Right forelimb (tissue), 1 donor: ENCODE measurements around the gene POLR1H.
A peak's percentile ranks its signal among the peaks of the same experiment; 100 is the strongest.

Experiments
- DNase-seq: peaks from one replicate; pipeline ENCODE4 v3.0.0-alpha.2; 2018

The POLR1H gene

GRCh38 chr6:30062471-30063178 lies 1.6 kb downstream of the POLR1H start:
- DNase-seq = no peak

- DNase-seq = no peak
These were observed 2.2 kb downstream of the POLR1H start for GRCh38 chr6:30063315-30063714.

DNA sequence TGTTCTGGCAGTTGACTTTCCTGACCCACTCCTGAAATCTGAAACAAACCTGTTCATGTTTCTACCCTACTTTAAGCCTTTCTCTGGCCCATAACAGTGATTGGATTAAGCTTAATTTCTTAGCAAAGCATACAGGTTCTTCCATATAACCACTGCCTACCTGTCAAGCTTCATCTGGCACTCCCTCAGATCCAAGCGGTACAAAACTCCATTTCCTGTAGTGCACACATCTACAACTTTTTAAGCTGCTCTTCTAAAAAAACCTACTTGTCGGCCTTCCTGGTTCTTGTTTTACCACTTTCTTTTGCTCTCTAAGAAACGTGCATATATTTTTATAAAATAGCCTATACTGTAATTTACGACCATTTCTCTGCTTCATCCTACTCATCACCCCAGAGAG lies 5.0 kb downstream of the POLR1H start:
- DNase-seq = no peak

GRCh38 chr6:30066577-30067459 lies 5.8 kb downstream of the POLR1H start, which contains the start of gene PPP1R11:
PPP1R11 (plus strand) TSS chr6:30067198; CDS start chr6:30067411, 213 bp downstream.
- DNase-seq = peak; percentile 98

- no peak for DNase-seq
These were observed 6.5 kb downstream of the POLR1H start for GRCh38 chr6:30067460-30068139.

- DNase-seq = no peak
These were observed 10.2 kb downstream of the POLR1H start for GRCh38 chr6:30071081-30071818.

DNA sequence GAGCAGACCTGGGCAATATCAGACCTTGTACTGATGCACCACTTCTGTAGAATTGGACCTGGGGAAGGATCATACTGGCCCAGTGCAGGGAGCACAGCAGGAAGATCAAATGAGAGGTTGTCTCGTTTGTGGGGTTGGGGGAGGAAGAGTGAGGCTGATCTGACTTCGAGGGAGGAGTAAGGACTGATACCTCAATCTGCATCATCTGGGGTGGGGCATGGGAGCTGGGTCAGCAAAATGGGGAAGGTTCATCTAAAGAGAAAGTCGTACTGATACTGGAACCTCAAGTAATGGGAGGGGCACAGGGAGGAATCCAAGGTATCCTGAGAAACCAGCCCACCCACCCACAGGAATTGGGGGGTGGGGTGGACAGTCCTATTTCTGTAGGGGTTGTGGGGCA lies 10.8 kb downstream of the POLR1H start:
- DNase-seq = no peak

DNA sequence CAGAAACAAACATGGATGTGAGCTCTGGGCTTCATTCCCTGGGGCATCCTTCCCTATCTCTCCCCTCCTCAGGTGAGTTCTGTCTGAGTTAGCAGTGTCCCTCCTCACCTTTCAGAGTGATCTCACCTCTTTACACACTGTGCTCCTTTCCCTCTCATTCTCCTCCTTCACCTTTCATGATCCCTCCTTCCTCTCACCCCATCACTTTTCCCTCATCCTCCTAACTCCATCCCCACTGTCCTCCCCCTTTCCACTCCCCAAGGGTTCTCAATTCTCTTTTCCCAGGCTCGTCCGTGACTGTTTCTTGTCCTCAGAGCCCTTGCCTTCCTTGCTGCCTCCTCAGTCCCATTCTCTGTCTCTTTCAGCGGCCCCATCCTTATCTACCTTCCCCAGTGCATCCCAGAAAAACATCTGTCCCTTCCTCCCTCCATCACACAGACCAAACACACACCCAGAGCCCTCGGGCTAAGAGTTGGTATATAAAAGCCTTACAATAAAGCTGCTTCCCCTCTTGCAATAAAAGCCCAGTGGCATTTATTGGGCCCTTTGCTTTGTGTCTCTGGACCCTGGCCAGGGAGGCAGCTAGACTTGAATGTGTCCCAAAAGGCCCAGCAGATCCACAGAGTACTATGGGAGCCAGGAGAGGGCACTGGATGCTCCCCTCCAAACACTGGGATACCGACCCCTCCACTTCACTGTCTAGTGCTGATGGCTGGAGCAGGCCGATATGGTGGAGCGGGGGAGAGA lies 12.6 kb downstream of the POLR1H start:
- no peak for DNase-seq

- no peak for DNase-seq
These were observed 13.4 kb downstream of the POLR1H start for GRCh38 chr6:30074331-30075093.

DNA sequence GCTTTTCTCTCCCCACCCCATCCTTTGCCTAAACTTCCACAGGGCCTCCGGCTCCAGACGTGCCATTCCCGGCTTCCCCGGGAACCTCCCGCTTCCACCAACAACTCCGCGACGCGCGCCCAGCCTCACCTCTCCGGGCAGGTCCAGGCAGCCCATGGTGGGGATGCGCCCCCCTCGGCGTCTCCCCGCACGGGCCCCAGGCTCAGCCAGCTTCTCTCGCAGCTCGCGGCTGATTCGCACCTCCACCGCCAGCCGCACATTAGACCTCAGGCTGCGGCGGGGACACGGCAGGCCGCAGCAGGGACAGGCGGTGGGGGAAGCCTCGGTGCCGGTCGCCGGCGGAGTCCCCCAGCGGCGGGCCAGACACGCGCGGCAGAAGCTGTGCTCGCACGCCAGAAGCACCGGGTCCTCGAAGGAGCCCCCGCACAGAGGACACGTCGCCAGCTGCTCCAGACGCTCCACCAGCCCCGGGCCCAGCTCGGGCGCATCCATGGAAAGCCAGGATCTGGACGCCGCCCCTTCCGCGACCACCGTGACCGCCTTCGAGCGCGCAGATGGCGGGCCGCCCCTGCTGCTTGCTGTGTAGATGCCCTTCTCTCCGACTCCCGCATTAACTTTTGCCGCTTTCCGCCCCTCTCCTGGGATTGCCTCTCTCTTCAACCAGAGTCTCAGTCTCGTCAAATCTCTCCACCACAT lies 14.2 kb downstream of the POLR1H start, which contains the start of gene RNF39:
Gene RNF39 (minus strand): TSS at position 676 of the 696 bp plus-strand sequence. CDS start 184 bp downstream, at position 492.
- no peak for DNase-seq

DNA sequence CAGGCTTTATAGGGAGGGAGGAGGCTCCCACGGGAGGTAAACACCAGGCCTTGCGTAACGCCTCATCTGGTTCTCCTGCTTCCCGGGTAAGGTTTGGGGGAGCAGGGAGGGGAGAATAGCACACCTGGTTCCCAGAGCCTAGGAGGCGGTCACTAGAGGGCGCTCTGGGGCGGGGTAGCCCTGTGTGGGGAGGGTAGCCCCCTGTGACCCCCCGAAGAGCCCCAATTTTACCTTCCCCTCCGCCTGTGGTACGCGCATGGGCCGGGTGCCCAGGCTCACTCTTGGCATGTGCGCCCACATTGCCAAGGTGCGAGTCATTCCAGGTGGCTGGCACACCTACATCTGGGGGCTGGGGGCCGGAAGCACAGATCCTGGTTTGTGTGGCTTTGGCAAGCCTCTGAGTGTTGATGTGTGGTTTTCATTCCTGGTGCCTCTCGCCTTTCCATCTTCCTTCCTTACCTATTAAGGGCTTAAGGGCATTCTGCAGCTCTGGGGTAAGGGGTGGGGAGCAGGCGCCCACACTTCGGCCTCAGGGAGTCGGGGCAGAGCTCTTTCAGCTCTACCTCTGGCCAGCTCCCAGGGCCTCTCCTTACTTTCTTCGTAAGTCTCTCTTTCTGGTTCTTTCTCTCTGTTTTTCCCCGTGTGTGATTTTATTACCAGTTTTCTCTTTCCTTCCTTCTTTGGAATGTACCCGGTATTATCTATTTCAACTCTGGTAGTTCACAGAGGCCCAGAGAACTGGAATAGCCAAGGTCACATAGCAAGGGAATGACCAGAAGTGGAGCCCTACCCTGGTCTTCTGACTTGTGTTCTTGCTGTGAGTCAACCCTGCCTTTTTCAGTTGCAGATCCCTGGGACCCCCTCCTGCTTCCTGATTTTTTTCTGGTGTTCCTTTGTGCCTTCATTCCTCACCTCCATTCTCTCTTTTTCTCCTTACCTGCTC lies 15.0 kb downstream of the POLR1H start:
- DNase-seq = no peak

GRCh38 chr6:30077218-30077617 lies 16.2 kb downstream of the POLR1H start:
- DNase-seq = no peak

DNA sequence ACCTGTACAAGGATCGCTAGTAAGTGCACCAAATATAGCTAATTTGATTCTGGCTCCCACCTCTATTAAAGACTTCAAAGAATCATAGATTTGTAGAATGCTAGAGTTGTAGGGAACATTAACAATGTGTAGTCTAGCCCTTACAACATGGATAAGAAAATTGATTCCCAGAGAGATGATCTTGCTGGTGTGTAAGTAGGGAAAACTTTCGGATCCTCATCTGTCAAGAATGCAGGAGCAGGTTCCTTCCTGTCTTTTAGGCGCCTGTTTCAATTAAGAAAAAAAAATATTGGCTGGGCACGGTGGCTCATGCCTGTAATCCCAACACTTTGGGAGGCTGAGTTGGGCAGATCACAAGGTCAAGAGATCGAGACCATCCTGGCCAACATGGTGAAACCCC lies 26.8 kb downstream of the POLR1H start:
- DNase-seq = no peak

GRCh38 chr6:30091577-30092381 lies 30.7 kb downstream of the POLR1H start:
- no peak for DNase-seq

DNA sequence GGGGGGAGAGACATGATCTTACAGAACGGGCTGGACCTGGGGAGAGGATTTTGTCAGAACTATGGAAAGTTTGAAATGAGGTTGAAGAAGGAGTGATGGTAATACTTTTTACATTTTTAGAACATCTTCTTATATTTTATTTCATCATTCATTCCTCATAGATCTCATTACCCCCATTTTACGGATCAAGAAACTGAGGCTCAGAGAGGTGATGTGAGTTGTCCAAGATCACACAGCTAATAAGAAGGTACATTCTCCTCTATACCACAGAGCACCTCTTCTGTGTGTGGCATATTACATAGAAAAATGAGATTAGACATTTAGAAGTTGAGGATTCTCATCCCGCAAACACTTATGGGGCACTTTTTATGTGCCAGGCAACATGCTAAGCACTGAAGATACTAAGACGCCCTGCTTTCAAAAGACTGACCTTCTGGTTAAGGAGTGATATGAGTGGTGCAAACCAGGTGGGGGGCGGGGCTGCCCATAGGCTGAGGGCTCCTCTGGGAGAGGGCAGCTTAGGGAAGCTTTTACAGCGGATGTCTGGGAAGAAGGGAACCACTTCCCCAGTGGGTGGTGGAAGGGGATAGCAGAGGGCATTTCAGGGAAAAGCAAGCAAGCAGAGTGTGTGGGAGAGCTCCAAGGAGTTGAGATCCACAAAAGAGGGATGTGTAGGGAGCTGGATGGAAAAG lies 31.9 kb downstream of the POLR1H start:
- no peak for DNase-seq

- no peak for DNase-seq
These were observed 33.0 kb downstream of the POLR1H start for GRCh38 chr6:30093951-30094661.

GRCh38 chr6:30096829-30097228 lies 35.8 kb downstream of the POLR1H start:
- DNase-seq = no peak
